Omental fat pad (tissue), 4 donors: ENCODE results near the gene NDE1. TPM values are rescaled to one million over a fixed set of nuclear protein-coding genes. Genes with fewer than 3 reads are reported as not detected.
A peak's percentile ranks its signal among the peaks of the same experiment; 100 is the strongest.

Experiments
- ATAC-seq: fragments of 150-250 bp; one replicate; pipeline ENCODE4 v1.9.1; 2016; ENCODE audit warnings: mild to moderate bottlenecking, moderate library complexity; ENCODE audit not compliant: low FRiP score
- DNase-seq: peaks from one replicate; pipeline ENCODE4 v3.0.0-alpha.2; 2019; ENCODE audit warnings: low spot score
- total RNA-seq, 4 donors: library from RNA; depleted of rRNA; stranded (reverse); fragments of >200 nt; gene quantifications; one replicate each; pipeline ENCODE4 v1.1.0, GENCODE V29; 2016
- TF ChIP-seq, protein P1 (sequence below), 3 donors: fragments of 450-650 bp; IDR thresholded peaks; one replicate each; pipeline ENCODE4 v1.5.1; 2016 to 2017; ENCODE audit warnings: antibody characterized with exemption in 3 of 3, mild to moderate bottlenecking in 3 of 3, moderate library complexity in 2 of 3

NDE1 gene, protein sequence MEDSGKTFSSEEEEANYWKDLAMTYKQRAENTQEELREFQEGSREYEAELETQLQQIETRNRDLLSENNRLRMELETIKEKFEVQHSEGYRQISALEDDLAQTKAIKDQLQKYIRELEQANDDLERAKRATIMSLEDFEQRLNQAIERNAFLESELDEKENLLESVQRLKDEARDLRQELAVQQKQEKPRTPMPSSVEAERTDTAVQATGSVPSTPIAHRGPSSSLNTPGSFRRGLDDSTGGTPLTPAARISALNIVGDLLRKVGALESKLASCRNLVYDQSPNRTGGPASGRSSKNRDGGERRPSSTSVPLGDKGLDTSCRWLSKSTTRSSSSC
- total RNA-seq: 10 to 100 TPM; 11.9 to 26.2 (median 21.2) TPM

DNA sequence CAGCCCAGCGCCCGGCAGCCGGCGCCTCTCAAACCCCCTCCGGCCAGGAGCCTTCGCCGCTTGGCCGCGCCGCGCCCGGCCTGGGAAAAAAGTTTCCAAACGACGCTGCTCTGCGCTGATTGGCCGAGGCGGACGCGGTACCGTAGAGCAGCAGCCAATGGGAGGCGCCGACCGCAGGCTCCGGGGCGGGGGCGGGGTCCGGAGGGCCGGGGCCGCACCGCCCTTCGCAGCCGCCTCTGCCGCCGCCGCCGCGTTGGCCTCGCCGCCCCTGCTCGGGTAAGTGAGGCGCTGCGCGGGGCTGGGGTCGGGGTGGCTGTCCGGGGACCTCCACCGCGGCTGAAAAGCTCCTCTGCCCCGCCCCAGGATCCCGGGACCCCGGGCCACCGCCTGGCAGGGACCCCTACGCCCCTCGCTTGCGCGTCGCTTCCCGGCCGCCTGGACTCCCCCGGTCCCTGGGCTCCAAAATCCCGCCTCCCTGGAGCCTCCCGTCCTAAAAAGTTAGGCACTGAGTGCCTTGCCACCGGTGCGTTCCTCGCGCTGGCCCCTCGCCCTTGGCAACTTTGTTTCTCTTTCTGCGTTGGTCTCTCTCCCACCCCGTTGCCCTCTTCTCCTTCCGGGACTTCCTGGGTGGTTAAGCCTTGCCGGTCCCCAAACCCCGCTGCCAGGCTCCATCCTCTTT is at the start of gene NDE1:
NDE1 (plus strand) TSS at position 227 of the 679 bp plus-strand sequence. CDS start 14,534 bp downstream, outside the sequence.
- DNase-seq (peak; percentile 66), ATAC-seq (peak; percentile 99)
- TF ChIP-seq, protein P1, sequence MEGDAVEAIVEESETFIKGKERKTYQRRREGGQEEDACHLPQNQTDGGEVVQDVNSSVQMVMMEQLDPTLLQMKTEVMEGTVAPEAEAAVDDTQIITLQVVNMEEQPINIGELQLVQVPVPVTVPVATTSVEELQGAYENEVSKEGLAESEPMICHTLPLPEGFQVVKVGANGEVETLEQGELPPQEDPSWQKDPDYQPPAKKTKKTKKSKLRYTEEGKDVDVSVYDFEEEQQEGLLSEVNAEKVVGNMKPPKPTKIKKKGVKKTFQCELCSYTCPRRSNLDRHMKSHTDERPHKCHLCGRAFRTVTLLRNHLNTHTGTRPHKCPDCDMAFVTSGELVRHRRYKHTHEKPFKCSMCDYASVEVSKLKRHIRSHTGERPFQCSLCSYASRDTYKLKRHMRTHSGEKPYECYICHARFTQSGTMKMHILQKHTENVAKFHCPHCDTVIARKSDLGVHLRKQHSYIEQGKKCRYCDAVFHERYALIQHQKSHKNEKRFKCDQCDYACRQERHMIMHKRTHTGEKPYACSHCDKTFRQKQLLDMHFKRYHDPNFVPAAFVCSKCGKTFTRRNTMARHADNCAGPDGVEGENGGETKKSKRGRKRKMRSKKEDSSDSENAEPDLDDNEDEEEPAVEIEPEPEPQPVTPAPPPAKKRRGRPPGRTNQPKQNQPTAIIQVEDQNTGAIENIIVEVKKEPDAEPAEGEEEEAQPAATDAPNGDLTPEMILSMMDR (IDR thresholded peaks at IDR 0.05): no peak

DNA sequence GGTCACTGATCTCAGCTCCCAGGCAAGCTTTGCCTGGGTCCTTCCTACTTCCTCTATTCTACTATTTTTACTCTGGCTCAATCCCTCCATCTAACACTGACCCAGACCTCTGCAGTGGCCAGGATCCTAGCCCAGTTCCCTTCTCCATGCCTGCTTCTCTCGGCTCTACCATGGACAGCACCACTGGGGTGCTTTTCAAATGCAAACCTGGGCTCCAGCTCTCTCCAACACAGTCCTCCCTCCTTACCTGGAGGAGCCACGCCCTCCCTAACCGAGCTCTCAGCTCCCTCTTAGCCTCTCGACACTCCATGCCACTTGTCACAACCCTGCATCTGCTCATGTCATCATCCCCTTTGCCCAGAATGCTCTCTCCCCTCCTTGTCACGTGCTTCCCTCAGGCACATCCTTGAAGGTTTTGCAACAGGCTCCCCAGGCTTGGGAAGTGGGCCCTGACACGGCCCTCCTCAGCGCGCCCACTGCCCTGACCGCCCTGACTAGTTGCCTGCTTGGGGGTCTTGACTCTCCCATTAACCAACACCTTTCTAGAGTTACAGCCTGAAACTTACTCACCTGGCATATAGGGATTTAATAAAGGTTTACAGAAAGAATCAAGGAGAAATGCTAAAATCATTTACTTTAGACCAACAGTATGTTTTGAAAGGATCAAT is 48.7 kb upstream of the NDE1 start:
- DNase-seq (no peak), ATAC-seq (no peak)
- TF ChIP-seq, protein P1 (IDR thresholded peaks at IDR 0.05): no peak

DNA sequence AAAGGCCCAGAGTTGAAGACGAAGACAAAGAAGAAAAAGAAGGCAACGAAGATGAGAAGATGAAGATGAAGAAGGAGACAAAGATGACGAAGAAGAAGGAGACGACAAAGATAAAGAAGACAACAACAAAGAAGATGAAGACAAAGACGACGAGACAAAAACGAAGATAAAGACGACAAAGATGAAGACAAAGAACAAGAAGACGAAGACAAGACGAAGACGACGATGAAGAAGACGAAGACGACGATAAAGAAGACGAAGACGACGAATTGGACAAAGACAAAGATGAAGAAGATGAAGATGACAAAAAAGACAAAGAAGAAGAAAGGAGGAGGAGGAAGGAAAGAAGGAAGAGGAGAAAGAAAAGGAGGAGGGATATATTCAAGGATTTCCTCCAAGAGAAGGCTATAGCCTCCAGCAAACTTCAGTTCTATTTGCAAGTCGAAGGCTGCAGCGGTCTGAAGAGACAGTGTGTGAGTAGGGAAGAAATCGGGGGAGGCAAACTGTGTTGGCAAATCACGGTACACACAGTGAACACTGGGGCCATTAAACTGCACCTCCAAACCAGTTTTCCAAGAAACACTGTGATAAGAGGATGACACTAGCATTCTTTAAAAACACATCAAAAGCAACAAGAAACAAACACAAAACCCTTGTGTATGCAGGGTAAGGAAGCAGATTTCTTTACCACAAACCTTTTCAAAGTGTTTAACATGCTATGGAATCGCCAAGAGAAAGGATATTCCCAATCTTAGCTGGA is 47.6 kb upstream of the NDE1 start:
- DNase-seq: no peak

DNA sequence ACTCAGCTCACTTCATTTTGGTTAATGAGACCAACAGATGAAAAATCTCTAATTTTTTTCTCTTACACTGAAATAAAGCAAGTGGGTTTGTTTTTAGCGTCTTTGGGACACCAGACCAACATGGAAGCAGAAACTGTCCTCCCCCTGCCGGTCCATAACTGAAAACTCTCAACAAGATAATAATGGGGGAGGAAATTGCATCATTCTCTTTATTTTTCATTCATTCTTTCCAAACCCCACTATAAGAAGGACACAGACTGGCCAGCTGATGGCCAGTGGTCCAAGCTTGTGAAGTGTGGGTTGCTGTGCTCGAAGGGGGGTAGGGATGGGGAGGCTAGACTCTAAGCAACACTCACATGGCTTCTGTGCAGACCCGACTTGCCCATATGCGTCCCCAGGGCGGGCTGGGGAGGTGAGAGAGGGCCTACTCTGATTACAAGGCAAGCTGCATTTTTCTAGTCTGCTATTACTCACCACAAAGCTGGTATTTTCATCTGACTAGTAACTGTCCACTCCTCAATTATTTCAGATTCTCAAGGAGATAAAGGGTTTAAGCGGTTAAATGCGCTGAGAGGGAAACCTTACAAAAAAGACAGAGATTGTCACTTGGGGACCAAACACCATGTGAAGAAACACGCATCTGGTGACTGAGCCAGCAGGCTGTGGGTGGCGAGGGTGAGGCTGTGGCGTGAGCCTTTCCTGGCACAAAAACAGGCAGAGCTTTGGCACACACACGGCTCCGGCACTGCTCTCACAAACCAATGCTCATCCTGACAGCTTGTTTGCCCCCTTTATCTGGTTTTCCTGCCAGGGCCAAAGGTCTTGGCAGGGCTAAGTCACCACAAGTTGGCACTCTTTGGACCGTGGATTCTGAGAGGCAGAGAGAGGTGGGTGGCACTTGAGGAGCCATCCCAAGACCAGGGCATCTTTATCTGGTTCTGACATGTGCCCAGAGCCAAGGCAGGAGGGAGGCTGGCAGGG is 45.3 kb upstream of the NDE1 start:
- ATAC-seq (no peak), DNase-seq (no peak)
- TF ChIP-seq, protein P1 (IDR thresholded peaks at IDR 0.05): no peak

More for the DNA sequence above, 47.6 kb upstream of the NDE1 start:
- TF ChIP-seq, protein P1 (IDR thresholded peaks at IDR 0.05): no peak
- ATAC-seq: no peak

DNA sequence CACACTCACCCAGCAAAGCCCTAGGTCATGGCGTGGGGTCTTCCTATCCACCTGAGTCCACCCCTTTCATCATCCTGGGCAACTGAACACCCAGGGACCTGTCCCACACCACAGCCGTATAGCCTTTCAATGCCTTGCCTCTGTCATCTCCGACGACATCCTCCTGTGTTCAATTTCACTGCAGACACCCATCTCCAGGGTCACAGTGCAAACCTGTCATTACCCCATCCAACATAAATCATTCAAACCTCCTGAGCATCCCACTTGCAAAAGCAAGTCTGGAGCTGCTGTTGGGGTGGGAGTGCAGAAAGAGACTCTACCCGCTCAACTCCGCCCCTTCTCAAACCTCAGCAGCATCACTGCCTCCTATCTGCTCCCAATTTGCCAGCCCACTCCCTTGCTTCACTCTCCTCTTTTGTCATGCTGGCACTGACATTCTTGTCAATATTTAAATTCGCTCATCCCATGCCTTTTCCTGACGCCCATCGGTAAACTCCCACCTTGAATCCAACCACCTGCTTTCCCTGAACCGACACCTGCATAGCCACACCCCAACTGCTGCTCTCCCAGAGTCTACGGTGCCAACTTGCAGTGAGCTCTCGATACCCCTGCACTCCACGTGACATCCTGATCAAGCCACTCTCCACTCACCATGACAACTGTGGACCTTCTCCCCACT is 44.1 kb upstream of the NDE1 start:
- ATAC-seq: no peak

More for the DNA sequence above, 44.1 kb upstream of the NDE1 start:
- no peak for DNase-seq
- TF ChIP-seq, protein P1 (IDR thresholded peaks at IDR 0.05): no peak
